Tibial nerve (tissue), 4 donors: ENCODE measurements around the gene MEDAG.

Source experiments
- CTCF ChIP-seq, 5 experiments: fragments of 200-600 bp in 3 of 5; fragments of 450-650 bp in 2 of 5; sonication (generic) in 3 of 5; IDR thresholded peaks; one replicate each; pipeline ENCODE4 v1.5.1; 2016 to 2019; ENCODE audit warnings: antibody characterized with exemption in 5 of 5, mild to moderate bottlenecking in 3 of 5, moderate library complexity in 2 of 5
- EP300 ChIP-seq, 2 donors: sonication (generic); formaldehyde crosslinking; IDR thresholded peaks; one replicate each; pipeline ENCODE4 v1.6.1; 2017; ENCODE audit warnings: antibody characterized with exemption in 2 of 2, mild to moderate bottlenecking in 1 of 2
- POLR2A ChIP-seq, 2 donors: fragments of 450-650 bp; IDR thresholded peaks; one replicate each; pipeline ENCODE4 v1.6.1; 2017; ENCODE audit warnings: antibody characterized with exemption in 2 of 2, mild to moderate bottlenecking in 2 of 2, moderate library complexity in 2 of 2

GRCh38 chr13:30963791-30964190, 57.7 kb downstream of the MEDAG start:
- TF ChIP-seq CTCF (IDR thresholded peaks at IDR 0.05) (no peak), EP300 (IDR thresholded peaks at IDR 0.05) (no peak), POLR2A (IDR thresholded peaks at IDR 0.05) (no peak)
